KOPT-K1 (cell line): ENCODE measurements around the gene NSL1.
"Not testable (repeated sequence)": the region's sequence is repeated elsewhere in the genome, so short reads cannot be mapped to it uniquely, and the experiment has no call there.

Experiments used
- H3K27ac ChIP-seq: fragments of 200-600 bp; sonication (generic); 2 replicates; pipeline ENCODE4 v1.5.1; 2016; ENCODE audit warnings: antibody characterized with exemption, mild to moderate bottlenecking, low read depth, low read length; ENCODE audit not compliant: poor library complexity, severe bottlenecking
- H3K36me3 ChIP-seq: fragments of 200-600 bp; sonication (generic); 2 replicates; pipeline ENCODE4 v1.5.1; 2017; ENCODE audit warnings: antibody characterized with exemption, mild to moderate bottlenecking, low read length, moderate library complexity; ENCODE audit not compliant: insufficient read depth
- H3K9me3 ChIP-seq: fragments of 200-600 bp; sonication (generic); 2 replicates; pipeline ENCODE4 v1.5.1; 2017; ENCODE audit warnings: antibody characterized with exemption, low read length, mild to moderate bottlenecking; ENCODE audit not compliant: insufficient read depth, poor library complexity, severe bottlenecking

NSL1 gene

DNA sequence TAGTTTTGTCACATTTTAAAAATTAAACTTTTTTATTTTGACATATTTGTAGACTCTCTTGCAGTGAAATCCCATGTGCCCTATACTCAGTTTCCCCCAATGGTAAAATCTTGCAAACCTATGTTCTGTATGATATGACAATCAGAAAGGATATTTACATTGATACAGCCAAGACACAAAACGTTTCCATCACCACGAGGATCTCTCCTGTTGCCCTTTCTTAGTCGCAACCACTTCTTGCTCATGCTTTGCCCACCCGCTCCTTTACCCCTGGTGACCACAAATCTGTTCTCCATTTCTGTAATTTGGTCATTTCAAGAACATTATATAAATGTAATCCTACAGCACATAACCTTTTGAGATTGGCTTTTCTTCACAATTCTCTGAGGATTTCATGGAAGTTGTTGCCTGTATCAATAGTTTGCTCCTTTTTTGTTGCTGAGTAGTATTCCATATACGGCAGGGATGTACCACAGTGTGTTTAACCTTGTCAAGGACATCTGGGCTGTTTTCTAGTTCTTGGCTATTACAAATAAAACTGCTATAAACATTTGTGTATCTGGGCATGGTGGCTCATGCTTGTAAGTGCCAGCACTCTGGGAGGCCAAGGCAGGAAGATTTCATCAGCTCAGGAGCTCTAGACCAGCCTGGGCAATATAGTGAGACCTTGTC, 78.0 kb downstream of the NSL1 start:
- H3K36me3 ChIP-seq, result no peaks in the 10 kb centered on the region
- H3K27ac ChIP-seq, result no peak overlapping the region
- no peaks in the 10 kb centered on the region for H3K9me3 ChIP-seq

DNA sequence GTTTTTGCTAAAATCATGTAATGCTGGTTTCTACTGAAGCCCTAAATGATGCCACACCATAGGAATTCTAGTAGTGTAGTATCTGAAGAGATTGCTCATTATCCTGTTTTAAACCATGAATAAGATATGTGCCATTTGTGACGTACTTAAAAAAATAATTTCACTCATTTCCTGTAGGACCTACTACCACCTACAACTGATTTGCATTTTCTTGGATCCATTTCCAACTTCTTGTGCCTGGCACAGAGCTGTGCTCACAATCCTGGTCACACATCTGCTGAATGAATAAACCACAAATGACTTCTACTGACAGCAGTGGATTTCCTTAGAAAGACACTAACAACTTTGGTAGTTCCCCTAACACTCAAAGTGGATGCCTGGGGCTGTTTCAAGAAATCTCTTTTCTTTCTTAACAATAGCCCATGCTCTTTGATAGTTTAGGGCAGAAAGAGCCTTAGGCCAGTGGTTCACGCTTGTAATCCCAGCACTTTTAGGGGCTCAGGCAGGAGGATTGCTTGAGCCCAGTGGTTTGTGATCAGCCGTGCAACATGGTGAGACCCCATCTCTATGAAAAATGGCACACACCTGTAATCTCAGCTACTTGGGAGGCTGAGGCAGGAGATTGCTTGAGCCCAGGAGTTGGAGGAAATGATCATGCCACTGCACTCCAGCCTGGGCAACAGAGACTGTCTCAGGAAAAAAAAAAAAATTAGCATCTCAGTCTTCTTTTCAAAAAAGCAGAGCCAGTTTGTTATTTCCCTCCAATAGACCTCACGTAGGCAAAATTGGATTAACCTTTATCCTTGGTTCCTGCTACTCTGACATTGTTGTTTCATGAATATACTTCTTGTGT, 78.9 kb downstream of the NSL1 start:
- Histone ChIP-seq H3K27ac (no peak overlapping the region), H3K9me3 (no peaks in the 10 kb centered on the region), H3K36me3 (no peaks in the 10 kb centered on the region)

DNA sequence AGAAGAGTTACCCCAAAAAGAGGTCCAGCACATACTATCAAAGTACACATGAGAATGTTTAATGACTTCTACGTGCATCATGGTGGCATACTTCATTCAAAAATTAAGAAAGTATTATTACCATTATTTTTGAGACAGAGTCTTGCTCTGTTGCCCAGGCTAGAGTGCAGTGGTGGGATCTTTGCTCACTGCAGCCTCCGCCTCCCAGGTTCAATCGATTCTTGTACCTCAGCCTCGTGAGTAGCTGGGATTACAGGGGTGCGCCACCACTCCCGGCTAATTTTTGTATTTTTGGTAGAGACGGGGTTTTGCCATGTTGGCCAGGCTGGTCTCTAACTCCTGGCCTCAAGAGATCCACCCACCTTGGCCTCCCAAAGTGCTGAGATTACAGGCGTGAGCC, 79.6 kb downstream of the NSL1 start:
- not testable (repeated sequence) for H3K36me3 ChIP-seq, H3K9me3 ChIP-seq, H3K27ac ChIP-seq

DNA sequence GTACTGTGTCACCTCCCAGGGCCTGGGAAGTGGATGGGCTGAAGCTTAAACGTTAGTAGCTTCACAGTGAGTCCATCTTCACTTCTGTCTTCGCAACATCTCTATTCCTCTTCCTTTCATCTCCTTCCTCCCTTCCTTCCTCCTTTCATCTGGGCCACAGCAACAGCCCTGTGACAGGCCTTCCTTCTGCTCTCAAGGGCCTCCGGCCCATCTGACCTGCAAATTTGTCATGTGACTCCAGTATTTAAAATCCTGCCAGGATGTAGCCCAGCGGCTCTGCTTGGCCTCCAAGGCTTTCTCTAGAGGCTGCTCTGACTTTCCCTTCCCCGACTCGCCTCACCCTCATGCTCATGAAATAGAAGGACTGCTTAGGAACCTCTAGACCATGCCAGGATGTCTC, 81.0 kb downstream of the NSL1 start:
- no peak overlapping the region for H3K27ac ChIP-seq
- H3K36me3 ChIP-seq, result no peaks in the 10 kb centered on the region
- H3K9me3 ChIP-seq, result no peaks in the 10 kb centered on the region

DNA sequence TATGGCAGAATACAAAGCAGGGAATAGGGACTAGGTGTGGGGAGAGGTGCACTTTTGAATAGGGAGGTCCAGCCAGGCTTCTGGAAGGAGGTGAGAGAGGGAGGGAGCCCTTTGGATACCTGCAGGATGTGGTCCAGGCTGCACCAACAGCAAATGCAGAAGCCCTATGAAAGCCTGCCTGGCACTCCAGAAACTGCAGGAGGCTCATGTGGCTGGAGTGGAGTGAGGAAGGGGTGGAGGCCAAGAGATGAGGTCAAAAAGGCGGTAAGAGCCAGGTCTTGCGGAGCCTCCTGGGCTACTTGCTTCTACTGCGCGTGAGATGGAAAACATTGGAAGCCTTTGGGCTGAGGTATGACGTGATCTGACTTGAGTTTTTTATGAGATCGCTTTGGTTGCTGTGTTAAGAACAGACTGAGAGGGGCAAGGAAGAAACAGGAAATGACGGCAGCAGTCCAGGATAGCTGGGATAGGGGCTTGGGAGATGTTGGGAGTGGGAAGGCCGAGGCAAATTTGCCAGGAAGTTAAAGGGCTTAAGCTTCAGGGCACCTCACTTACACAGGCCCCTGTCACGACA, 87.5 kb downstream of the NSL1 start:
- Histone ChIP-seq H3K36me3 (no peaks in the 10 kb centered on the region), H3K27ac (no peak overlapping the region), H3K9me3 (no peaks in the 10 kb centered on the region)

DNA sequence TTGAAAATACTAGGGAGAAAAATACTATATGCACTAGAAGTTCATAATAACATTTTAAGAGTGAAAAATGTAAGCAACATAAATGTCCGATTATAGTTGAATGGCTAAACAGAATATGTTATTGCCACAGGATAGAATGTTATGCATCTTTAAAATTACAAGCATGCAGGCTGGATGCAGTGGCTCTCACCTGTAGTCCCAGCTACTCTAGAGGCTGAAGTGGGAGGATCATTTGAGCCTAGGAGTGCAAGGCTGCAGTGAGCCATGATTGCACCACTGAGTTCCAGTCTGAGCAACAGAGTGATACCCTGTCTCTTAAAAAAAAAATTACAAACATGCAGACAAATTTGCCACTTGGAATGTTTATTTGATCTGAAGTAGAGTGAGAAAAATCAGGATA, 88.9 kb downstream of the NSL1 start:
- Histone ChIP-seq H3K36me3 (no peaks in the 10 kb centered on the region), H3K27ac (no peak overlapping the region), H3K9me3 (no peaks in the 10 kb centered on the region)

DNA sequence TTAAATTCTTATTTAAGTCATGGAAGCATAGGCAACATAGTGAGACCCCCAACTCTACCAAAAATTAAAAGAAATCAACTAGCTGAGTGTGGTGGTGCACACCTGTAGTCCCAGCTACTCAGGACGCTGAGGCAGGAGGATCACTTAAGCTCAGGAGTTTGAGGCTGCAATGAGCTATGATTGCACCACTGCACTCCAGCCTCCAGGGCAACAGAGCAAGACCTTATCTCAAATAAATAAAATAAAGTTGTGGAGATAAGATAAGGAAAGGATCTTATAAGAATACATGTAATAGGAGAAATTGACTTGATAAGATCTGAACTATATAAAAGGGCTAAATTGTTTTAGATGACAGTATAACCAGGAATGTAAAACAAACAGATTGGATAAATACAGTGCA, 89.7 kb downstream of the NSL1 start:
- Histone ChIP-seq H3K9me3 (no peaks in the 10 kb centered on the region), H3K36me3 (no peaks in the 10 kb centered on the region), H3K27ac (no peak overlapping the region)

DNA sequence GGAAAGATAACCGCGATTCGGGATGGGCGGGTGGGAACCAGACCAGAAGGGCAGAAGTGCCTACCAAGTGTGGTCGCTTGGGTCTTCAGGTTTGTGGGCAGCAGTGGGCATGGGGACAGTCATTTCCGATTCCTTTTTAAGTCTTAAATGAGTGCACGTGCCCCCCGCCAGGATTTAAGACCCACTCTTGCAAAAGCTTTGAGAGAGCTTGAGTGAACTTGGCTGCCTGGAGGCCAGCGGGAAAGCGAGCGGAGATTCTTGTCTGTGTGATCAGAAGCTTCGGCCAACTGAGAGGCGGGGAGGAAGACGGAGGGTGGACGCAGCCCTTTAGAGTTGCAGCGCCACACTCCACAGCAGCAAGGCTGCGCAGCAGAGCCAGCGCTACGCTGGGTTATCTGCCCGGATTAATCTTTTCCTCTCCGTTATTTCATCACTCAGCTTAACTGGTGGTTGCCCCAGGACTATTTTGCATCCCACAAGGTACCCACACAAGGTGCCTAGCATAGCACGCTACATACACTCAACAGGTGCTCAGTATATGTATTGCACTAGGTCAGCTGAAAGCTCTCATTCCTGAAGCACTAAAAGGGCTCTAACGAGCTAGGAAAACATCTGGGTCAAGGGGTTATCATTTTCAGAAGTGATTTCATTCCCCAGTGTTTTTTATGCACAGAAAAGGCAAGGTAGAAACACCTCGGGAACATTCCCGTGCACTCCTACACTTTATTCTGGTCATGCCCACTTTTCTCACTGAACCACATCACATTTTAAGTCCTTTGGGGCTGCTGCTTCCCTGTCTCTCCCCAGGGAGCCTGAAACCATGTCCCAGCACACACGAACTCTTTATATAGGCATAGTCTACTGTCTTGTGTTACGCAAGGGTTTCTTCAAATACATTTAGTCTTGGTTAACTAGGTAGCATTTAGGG, 90.4 kb downstream of the NSL1 start:
- Histone ChIP-seq H3K9me3 (no peaks in the 10 kb centered on the region), H3K27ac (no peak overlapping the region), H3K36me3 (peaks cover 4% of the 10 kb centered on the region)

DNA sequence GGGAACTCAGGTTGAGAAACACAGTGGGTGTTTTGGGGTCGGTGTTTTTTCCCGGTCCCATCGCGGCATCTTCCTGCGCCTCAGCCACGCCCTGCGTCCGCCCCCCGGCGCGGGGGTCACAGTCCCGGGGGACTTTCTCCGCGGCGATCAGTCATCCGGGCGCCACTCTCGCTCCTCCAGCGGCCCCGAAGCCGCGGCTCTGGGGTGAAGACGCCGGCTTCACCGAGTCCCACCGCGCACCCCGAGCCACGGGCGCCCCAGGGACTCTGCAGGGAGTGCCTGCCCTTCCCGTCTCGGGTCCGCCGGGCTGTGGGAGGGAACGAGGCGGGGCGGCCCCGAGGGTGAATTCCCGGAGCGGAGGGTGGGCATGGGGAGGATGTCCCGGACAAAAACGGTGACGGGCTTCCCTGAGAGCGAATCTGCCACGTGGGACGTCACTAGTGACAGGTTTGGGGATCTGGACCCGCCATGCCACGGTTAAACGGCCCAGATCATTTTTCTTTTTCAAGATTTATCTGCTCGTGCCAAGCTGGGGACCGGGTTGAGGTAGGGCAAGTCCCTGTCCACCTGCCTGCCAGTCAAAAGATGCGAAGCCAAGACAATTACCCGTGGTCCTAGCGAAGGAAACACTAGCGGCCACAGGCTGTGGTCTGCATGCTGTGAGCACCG, 91.2 kb downstream of the NSL1 start:
- H3K9me3 ChIP-seq, result no peaks in the 10 kb centered on the region
- H3K27ac ChIP-seq, result no peak overlapping the region

DNA sequence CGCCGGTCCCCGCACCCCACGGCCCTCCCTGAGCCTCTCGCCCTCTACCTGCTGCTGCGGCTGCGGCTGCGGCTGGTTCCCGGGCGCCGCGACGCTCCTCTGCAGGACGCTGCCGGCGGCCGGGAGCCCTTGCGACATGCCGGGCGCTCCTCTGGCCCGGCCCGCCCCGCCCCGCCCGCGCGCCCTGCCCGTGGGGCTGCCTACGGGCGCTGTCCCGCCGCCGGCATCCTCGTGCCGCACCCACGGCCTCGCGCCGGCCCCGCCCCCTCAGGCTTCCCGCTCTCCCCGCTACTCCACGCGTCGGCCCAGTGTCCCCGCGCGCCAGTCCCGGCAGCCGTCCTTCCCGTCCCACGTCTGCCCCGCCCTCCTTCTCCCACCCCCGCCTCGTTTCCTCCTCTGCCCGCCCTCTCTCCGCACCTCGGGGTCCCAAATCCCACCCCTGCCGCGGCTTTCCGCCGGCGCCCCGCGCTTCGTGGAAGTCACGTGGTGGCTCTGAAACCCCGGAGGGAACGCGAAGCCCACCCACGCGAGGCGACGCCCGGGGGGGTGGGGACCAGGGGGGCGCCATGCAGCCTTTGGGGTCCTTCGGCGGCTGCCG, 91.9 kb downstream of the NSL1 start, which contains the start of gene BATF3:
TSS of gene BATF3 (minus strand) at position 216 of the 598 bp plus-strand sequence. CDS start at position 138, 78 bp downstream.
- Histone ChIP-seq H3K36me3 (peaks cover 9% of the 10 kb centered on the region), H3K9me3 (no peaks in the 10 kb centered on the region), H3K27ac (peak within 1 kb of the TSS; percentile 35)

More for the DNA sequence above, 91.2 kb downstream of the NSL1 start:
- H3K36me3 ChIP-seq, result peaks cover 9% of the 10 kb centered on the region

DNA sequence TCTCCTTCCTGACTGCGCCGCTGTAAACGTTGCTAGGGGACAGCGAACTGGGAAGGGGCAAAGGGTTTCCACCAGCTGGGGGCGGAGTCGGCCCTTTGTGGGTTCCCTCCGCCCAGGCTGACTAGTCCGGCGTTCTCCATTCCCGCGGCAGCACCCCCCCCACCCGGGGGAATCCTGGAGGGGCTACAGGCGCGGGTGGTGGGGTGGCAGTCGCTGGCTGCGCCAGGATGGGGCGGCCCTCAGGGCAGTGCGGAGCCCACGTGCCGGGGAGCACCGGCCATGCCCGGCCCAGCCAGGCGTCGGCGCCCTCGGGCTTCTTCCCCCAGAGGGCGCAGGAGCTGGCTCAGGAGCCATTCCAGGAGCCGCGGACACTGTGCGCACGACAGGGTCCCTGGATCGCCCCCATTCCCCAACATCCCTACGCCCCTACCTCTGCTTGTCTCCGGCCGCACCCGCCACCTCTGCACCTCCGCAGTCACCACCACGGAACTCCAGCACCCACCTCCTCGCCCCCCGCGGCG, 92.4 kb downstream of the NSL1 start:
- Histone ChIP-seq H3K27ac (peak overlapping the region; percentile 35), H3K9me3 (no peaks in the 10 kb centered on the region), H3K36me3 (peaks cover 9% of the 10 kb centered on the region)

DNA sequence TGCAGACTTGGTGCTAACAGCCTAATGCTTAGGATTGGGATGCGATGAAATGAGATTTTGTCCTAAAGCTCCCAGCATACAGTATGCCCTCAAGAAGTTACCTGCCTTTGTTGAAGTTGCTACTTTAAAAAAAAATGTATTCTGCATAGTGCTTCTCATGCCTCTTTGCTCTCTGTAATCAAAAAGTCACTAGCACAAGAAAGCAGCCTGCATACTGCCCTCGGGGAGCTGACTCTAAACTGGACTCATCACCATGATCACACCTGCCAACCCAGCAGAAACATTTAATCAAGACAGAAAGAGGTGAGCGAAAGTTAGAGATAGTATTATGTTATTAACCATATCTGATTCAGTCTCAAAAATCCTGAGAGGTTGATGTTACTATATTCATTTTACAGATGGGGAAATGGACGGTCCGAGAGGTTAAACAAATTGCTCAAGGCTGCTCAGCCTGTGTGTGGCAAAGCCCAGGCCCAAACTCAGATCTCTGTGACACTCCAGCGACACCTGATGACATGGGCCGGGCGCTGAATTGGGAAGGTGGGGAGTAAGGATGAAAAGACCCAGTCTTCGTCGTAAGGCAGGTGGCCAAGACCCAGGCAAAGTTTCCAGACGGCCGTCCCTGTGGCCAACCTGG, 93.0 kb downstream of the NSL1 start:
- no peaks in the 10 kb centered on the region for H3K9me3 ChIP-seq
- H3K27ac ChIP-seq, result peak overlapping the region; percentile 35
- H3K36me3 ChIP-seq, result peaks cover 9% of the 10 kb centered on the region

DNA sequence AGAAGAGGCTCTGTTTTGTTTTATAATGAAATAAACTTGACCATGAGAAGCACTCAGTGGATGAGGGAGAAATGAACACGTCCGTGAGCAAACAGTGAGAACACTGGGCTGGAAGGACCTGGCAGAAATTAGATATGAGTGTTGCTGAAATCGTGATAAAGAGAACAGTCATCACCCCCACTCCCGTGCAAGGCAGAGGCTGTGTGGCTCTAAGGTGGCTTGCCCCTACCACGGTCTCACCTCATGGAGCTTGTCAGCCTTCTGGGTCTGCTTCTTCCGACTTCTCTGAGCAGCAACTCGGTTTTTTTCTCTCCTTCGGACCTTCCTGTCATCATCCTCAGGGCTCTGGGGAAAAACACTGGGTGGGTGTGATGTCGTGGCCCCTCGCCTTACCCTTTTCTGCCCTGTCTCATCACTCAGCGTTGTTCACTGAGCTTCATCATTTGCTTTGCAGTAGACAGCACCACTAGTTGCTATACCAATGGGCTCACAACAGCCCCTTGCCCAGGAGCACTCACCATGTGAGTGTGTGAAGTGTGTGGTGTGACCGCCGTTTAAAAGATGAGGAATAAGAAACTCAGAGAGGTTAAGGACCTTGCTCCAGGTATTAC, 94.8 kb downstream of the NSL1 start:
- Histone ChIP-seq H3K27ac (no peak overlapping the region), H3K9me3 (no peaks in the 10 kb centered on the region), H3K36me3 (peaks cover 14% of the 10 kb centered on the region)
